H1 (cell line): ENCODE results near the gene ATP11A. TPM values are rescaled to one million over a fixed set of nuclear protein-coding genes. Genes with fewer than 3 reads are reported as not detected.
A peak's percentile ranks its signal among the peaks of the same experiment; 100 is the strongest.

Source experiments
- CTCF ChIA-PET: fragments of 300-600 bp; sonication (Branson Sonifier 250); formaldehyde crosslinking; loops from one replicate; lab custom pipeline; 2021; ENCODE audit not compliant: partially characterized antibody; lab: Charles Lee
- POLR2A ChIA-PET: fragments of 300-600 bp; sonication (Branson Sonifier 250); formaldehyde crosslinking; loops from one replicate; lab custom pipeline; 2021; ENCODE audit warnings: inconsistent platforms; ENCODE audit not compliant: partially characterized antibody; lab: Charles Lee
- DNase-seq, 2 experiments: peaks; one replicate each; pipeline versions ENCODE4 v3.0.0 to v3.0.0-alpha.2; 2010 to 2022; ENCODE audit warnings: low spot score in 2 of 2, low read depth in 1 of 2, mixed read lengths in 1 of 2
- FAIRE-seq: peaks from 2 replicates; lab custom pipeline; 2011; peaks lifted over from hg19 to GRCh38; lab: Jason Lieb, UNC
- H2AFZ ChIP-seq: 2 replicates; pipeline ENCODE4 v1.8.1; 2012; ENCODE audit warnings: low read length, inconsistent platforms
- H2AK5ac ChIP-seq: 2 replicates; pipeline ENCODE4 v1.6.1; 2013; ENCODE audit warnings: low read depth, low read length
- H2BK120ac ChIP-seq: replicated peaks from 2 replicates; pipeline ENCODE3; 2013; ENCODE audit warnings: low read depth, low read length, inconsistent platforms
- H2BK12ac ChIP-seq: 2 replicates; pipeline ENCODE4 v1.6.1; 2013; ENCODE audit warnings: low read depth, low read length
- H2BK15ac ChIP-seq: 2 replicates; pipeline ENCODE4 v1.6.1; 2013; ENCODE audit warnings: low read length
- H2BK20ac ChIP-seq: 2 replicates; pipeline ENCODE4 v1.6.1; 2013; ENCODE audit warnings: low read length
- H2BK5ac ChIP-seq: 2 replicates; pipeline ENCODE4 v1.6.1; 2013; ENCODE audit warnings: low read depth, low read length
- H3K14ac ChIP-seq: 2 replicates; pipeline ENCODE4 v1.6.1; 2013; ENCODE audit warnings: inconsistent platforms; ENCODE audit not compliant: insufficient read length
- H3K18ac ChIP-seq: 2 replicates; pipeline ENCODE4 v1.6.1; 2013; ENCODE audit warnings: low read length; ENCODE audit errors: extremely low read depth
- H3K23ac ChIP-seq: 2 replicates; pipeline ENCODE4 v1.6.1; 2013; ENCODE audit warnings: inconsistent platforms; ENCODE audit not compliant: insufficient read length
- H3K23me2 ChIP-seq: 2 replicates; pipeline ENCODE4 v1.6.1; 2013; ENCODE audit warnings: low read depth, low read length
- H3K27ac ChIP-seq: 2 replicates; pipeline ENCODE4 v1.6.1; 2011; ENCODE audit warnings: low read depth, low read length, inconsistent platforms
- H3K27me3 ChIP-seq, 4 experiments: replicated peaks in 1 of 4; 1 replicate in 1 of 4; 2 replicates in 3 of 4; pipeline versions ENCODE4 v1.6.1 to v1.8.1; 2011 to 2013; ENCODE audit warnings: low read length in 3 of 4, mild to moderate bottlenecking in 3 of 4, inconsistent platforms in 2 of 4, mixed read lengths in 2 of 4, moderate library complexity in 1 of 4; ENCODE audit not compliant: control insufficient read depth in 3 of 4, insufficient read depth in 3 of 4; ENCODE audit errors: extremely low read depth in 1 of 4
- H3K36me3 ChIP-seq, 4 experiments: 2 replicates each; pipeline versions ENCODE4 v1.6.1 to v1.8.1; 2011 to 2013; ENCODE audit warnings: mild to moderate bottlenecking in 4 of 4, low read length in 3 of 4, moderate library complexity in 2 of 4, control low read depth in 1 of 4, inconsistent platforms in 1 of 4; ENCODE audit not compliant: insufficient read depth in 4 of 4, control insufficient read depth in 2 of 4
- H3K4ac ChIP-seq: replicated peaks from 2 replicates; pipeline ENCODE3; 2013; ENCODE audit warnings: low read length, low read depth, mixed read lengths, inconsistent platforms; ENCODE audit not compliant: insufficient read length
- H3K4me1 ChIP-seq, 4 experiments: replicated peaks in 1 of 4; 1 replicate in 1 of 4; 2 replicates in 3 of 4; pipeline versions ENCODE4 v1.6.1 to v1.8.1; 2011 to 2013; ENCODE audit warnings: low read length in 3 of 4, inconsistent platforms in 2 of 4, mixed read lengths in 1 of 4; ENCODE audit not compliant: insufficient read depth in 4 of 4, control insufficient read depth in 3 of 4
- H3K4me2 ChIP-seq, 2 experiments: 2 replicates each; pipeline versions ENCODE4 v1.6.1 to v1.8.1; 2011 to 2013; ENCODE audit warnings: low read depth in 2 of 2, low read length in 2 of 2, control low read depth in 1 of 2, inconsistent platforms in 1 of 2, mild to moderate bottlenecking in 1 of 2; ENCODE audit not compliant: insufficient read depth in 1 of 2
- H3K4me3 ChIP-seq, 4 experiments: fragments of 200-600, 300-600 bp in 1 of 4; sonication (generic), shearing (Covaris generic), sonication (Bioruptor Twin) in 1 of 4; 2 replicates each; pipeline versions ENCODE4 v1.5.1 to v1.8.1; 2011 to 2016; ENCODE audit warnings: low read length in 4 of 4, low read depth in 3 of 4, control low read depth in 2 of 4, inconsistent platforms in 2 of 4, mild to moderate bottlenecking in 2 of 4, mixed read lengths in 1 of 4, moderate library complexity in 1 of 4; ENCODE audit not compliant: insufficient read depth in 2 of 4; ENCODE audit errors: extremely low read depth in 1 of 4
- H3K56ac ChIP-seq: replicated peaks from 2 replicates; pipeline ENCODE3; 2013; ENCODE audit warnings: low read depth, mild to moderate bottlenecking, mixed read lengths, low read length, inconsistent platforms; ENCODE audit not compliant: insufficient read length
- H3K79me1 ChIP-seq: 2 replicates; pipeline ENCODE4 v1.6.1; 2013; ENCODE audit warnings: low read depth, low read length, control low read depth
- H3K79me2 ChIP-seq, 2 experiments: 2 replicates each; pipeline versions ENCODE4 v1.6.1 to v1.8.1; 2012 to 2013; ENCODE audit warnings: low read length in 2 of 2, mild to moderate bottlenecking in 2 of 2, inconsistent platforms in 1 of 2; ENCODE audit not compliant: insufficient read depth in 2 of 2, control insufficient read depth in 1 of 2
- H3K9ac ChIP-seq, 4 experiments: replicated peaks in 1 of 4; 1 replicate in 1 of 4; 2 replicates in 3 of 4; pipeline versions ENCODE4 v1.6.1 to v1.8.1; 2011 to 2013; ENCODE audit warnings: low read depth in 3 of 4, low read length in 3 of 4, control low read depth in 2 of 4, mild to moderate bottlenecking in 2 of 4, moderate library complexity in 2 of 4, inconsistent platforms in 1 of 4; ENCODE audit errors: extremely low read depth in 1 of 4
- H3K9me3 ChIP-seq, 2 experiments: 2 replicates each; pipeline versions ENCODE4 v1.6.1 to v1.8.1; 2012 to 2013; ENCODE audit warnings: mild to moderate bottlenecking in 2 of 2, moderate library complexity in 2 of 2, control low read depth in 1 of 2, inconsistent platforms in 1 of 2, low read depth in 1 of 2, low read length in 1 of 2, mixed read lengths in 1 of 2; ENCODE audit not compliant: insufficient read depth in 2 of 2
- H4K20me1 ChIP-seq, 2 experiments: replicated peaks in 1 of 2; 2 replicates each; pipeline versions ENCODE3 to v1.8.1; 2011 to 2013; ENCODE audit warnings: inconsistent platforms in 2 of 2, low read length in 2 of 2, mild to moderate bottlenecking in 1 of 2; ENCODE audit not compliant: insufficient read depth in 2 of 2, control insufficient read depth in 1 of 2
- H4K5ac ChIP-seq: 2 replicates; pipeline ENCODE4 v1.6.1; 2013; ENCODE audit warnings: low read length, low read depth, mixed read lengths, inconsistent platforms; ENCODE audit not compliant: insufficient read length
- H4K8ac ChIP-seq: 2 replicates; pipeline ENCODE4 v1.8.0; 2013; ENCODE audit warnings: mild to moderate bottlenecking, moderate library complexity, low read length, inconsistent platforms; ENCODE audit not compliant: insufficient read depth; ENCODE audit errors: extremely low read depth
- H4K91ac ChIP-seq: replicated peaks from 2 replicates; pipeline ENCODE3; 2013; ENCODE audit warnings: low read length, mixed read lengths, inconsistent platforms; ENCODE audit not compliant: insufficient read length
- EZH2 ChIP-seq: fragments of 200-600 bp; sonication (generic); IDR thresholded peaks from 2 replicates; pipeline ENCODE4 v1.7.1; 2012; ENCODE audit warnings: low read depth, mild to moderate bottlenecking, moderate library complexity, low read length, inconsistent platforms; ENCODE audit not compliant: severe bottlenecking
- FOSL1 ChIP-seq: IDR thresholded peaks from 2 replicates; pipeline ENCODE4 v1.6.1; 2011; ENCODE audit warnings: mild to moderate bottlenecking, low read depth, low read length, moderate library complexity; ENCODE audit not compliant: insufficient read depth
- GTF2F1 ChIP-seq: IDR thresholded peaks from 2 replicates; pipeline ENCODE4 v1.6.1; 2012; ENCODE audit warnings: low read depth, low read length, improper control_type of control experiment, borderline replicate concordance
- POLR2A ChIP-seq, 2 experiments: IDR thresholded peaks; 1 replicate in 1 of 2; 2 replicates in 1 of 2; pipeline ENCODE4 v1.6.1; 2011; ENCODE audit warnings: low read depth in 2 of 2, low read length in 2 of 2, mild to moderate bottlenecking in 2 of 2; ENCODE audit errors: control extremely low read depth in 1 of 2
- SIX5 ChIP-seq: IDR thresholded peaks from 2 replicates; pipeline ENCODE4 v1.6.1; 2011; ENCODE audit warnings: mild to moderate bottlenecking, low read depth, low read length
- SP1 ChIP-seq: IDR thresholded peaks from 2 replicates; pipeline ENCODE4 v1.6.1; 2011; ENCODE audit warnings: low read depth, low read length
- TCF12 ChIP-seq: IDR thresholded peaks from 2 replicates; pipeline ENCODE4 v1.6.1; 2011; ENCODE audit warnings: low read depth, mild to moderate bottlenecking, low read length
- WGBS, 2 experiments: shearing (Covaris generic) in 1 of 2; methylation state at CpG; one replicate each; pipeline versions ENCODE4 v1.1.6 to v1.1.7; 2013 to 2015; ENCODE audit warnings: low lambda C conversion rate in 2 of 2, mixed read lengths in 2 of 2, inconsistent platforms in 1 of 2, low coverage in 1 of 2, missing lambda C conversion rate in 1 of 2; ENCODE audit not compliant: insufficient replicate concordance in 2 of 2, insufficient coverage in 1 of 2, insufficient read length in 1 of 2; ENCODE audit errors: extremely low coverage in 1 of 2, missing lambda C conversion rate in 1 of 2; 5-methylcytosine and 5-hydroxymethylcytosine counted together
- polyA plus RNA-seq, 7 experiments: library from polyadenylated mRNA; depleted of rRNA in 3 of 7; stranded (reverse) in 5 of 7; unstranded in 2 of 7; fragments of >200 nt in 5 of 7; fragments of 200-250 nt in 2 of 7; gene quantifications; 1 replicate in 5 of 7; 2 replicates in 1 of 7; 4 replicates in 1 of 7; pipeline versions ENCODE4 v1.2.1 to v1.2.3, GENCODE V29; 2011 to 2013; ENCODE audit warnings: missing spikeins in 2 of 7, mixed read lengths in 2 of 7
- total RNA-seq: library from RNA; stranded (reverse); fragmentation: NEBNext Ultra II Directional; extraction: Animal tissue kit (Norgen Biotek cat#: 25700); gene quantifications from 2 replicates; pipeline ENCODE4 v1.2.1, GENCODE V29; 2021

ATP11A gene
- total and polyA plus RNA-seq, 2 of the 8 experiments (the other 6 are each of a cell fraction or from before 2014, with no cell fraction given) = 28.8 to 72.9 TPM

DNA sequence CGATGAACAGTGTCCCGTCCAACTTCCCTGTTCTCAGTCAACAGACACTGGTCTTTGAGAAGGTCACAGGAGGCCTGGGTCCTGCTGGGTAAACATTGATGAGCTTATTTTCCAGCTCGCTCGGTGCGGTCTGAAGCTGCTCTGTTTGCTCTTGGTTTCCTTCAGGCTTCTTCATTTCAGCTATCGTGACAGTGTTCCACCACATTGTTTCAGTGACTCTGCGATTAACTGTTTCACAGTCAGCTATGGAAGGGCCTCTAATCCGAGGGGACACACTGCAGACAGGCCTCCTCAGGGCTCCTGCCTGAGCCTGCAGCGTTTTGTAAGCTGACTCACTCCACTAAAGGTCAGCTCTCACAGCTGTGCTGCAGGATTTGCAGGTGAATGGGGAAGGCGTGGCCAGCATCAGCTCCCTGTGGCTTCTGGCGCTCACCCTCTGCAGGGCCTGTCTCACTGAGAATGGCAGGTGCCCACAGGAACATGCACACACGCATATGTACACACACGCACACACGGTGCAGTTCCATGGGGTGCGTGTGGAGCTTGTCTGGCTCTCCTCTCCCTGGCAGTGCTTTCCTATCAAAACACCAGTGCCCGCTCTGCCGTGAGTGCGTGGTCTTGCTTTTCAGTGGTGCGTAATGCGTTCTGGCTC lies 216.3 kb downstream of the ATP11A start:
- Histone ChIP-seq H3K4me1 (peaks cover 14 to 48% (median 27%) of the 10 kb centered on the region in 4 experiments), H3K18ac (peak overlapping the region; percentile 72), H3K79me1 (peaks cover 2% of the 10 kb centered on the region), H3K79me2 (peaks cover 0 to 30% of the 10 kb centered on the region in 2 experiments; a peak in 2 of 4 replicates), H2BK5ac (peak overlapping the region; percentile 86), H3K36me3 (peaks cover 0 to 14% (median 0%) of the 10 kb centered on the region in 4 experiments; a peak in 2 of 8 replicates), H2AFZ (no peak overlapping the region), H4K91ac (peak overlapping the region; percentile 85), H3K14ac (no peak overlapping the region), H4K8ac (no peak overlapping the region), H2BK20ac (peak overlapping the region; percentile 99), H2AK5ac (peak overlapping the region; percentile 84; the same call in 1 of the 2 replicates), H3K4ac (peak overlapping the region; percentile 3), H3K9ac (0 out of 7 replicates have a peak overlapping the region, but pooled peaks of 1 of the 4 experiments have one; percentile 15), H3K27me3 (no peaks in the 10 kb centered on the region), H2BK120ac (no peak overlapping the region), H3K56ac (no peak overlapping the region), H4K5ac (peak overlapping the region; percentile 19), H2BK15ac (peak overlapping the region; percentile 83), H3K4me3 (peak overlapping the region in 1 of 4 experiments; percentile 24; a peak in 2 of 8 replicates), H4K20me1 (peaks cover 0 to 3% of the 10 kb centered on the region in 2 experiments), H3K4me2 (peak overlapping the region; percentile 22 to 52), H3K23ac (no peak overlapping the region), H2BK12ac (peak overlapping the region; percentile 93), H3K23me2 (no peaks in the 10 kb centered on the region; the same call in 1 of the 2 replicates), H3K27ac (peak overlapping the region; percentile 72; the same call in 1 of the 2 replicates), H3K9me3 (no peaks in the 10 kb centered on the region)
- CTCF ChIA-PET = interaction anchor here (0.7 to 3.0 kb wide), 12 partner anchors 9 to 291 kb away, joined by 3 to 12 read pairs (median 3); no protein-coding TSS in a partner anchor
- POLR2A ChIA-PET = interaction anchor here (0.6 to 5.9 kb wide), 8 partner anchors 10 to 935 kb away, joined by 3 to 44 read pairs (median 4); no protein-coding TSS in a partner anchor
- DNase-seq = peak; percentile 59 to 67
- WGBS, 2 experiments = 43% methylated on average over 19 of the region's 20 CpGs; no CpG with 5 or more reads in 1 of the 2 experiments
- peak; percentile 99 for FAIRE-seq
- TF ChIP-seq FOSL1 (no peak), POLR2A (IDR thresholded peaks at IDR 0.05; ENCODE audit: control extremely low read depth in 1 of 2, low read depth in 2 of 2, low read length in 2 of 2) (peak in 1 of 2 experiments; percentile 68; a peak in 2 of 3 replicates), GTF2F1 (no peak), SIX5 (no peak), TCF12 (peak; percentile 92), EZH2 (no peak), SP1 (no peak; the same call in 1 of the 2 replicates)
